Measurements from ENCODE around the gene TSC22D2. TPM values are rescaled to one million over a fixed set of nuclear protein-coding genes. Genes with fewer than 3 reads are reported as not detected.

The TSC22D2 gene
- total RNA-seq, 1 donor from 2014 or later = 116 TPM

DNA sequence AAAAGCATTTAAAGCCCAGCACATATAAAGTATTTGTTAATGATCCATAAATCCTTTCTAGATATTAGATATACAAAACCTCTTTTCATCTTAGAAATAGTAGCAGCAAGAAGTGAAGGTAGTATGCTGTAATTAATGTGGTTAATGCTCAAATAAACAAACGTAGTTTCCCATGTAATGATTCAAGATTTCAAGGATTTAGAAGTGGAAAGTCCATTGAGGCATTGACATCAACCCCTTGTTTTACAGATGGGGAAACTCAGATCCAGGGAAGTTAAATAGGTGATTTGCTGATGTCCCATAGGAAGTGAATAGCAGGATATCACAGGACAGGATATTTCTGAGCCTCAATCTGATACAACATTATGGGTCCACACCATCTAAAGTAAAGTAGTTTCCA, 47.2 kb downstream of the TSC22D2 start:
- Histone ChIP-seq H3K4me1 (ENCODE audit: insufficient read depth, low read length) (peaks cover 9% of the 10 kb centered on the region), H3K9ac (ENCODE audit: low read length) (no peak overlapping the region), H3K27ac (ENCODE audit: low read depth, low read length) (no peak overlapping the region), H3K9me3 (ENCODE audit: insufficient read depth, low read depth, low read length) (no peaks in the 10 kb centered on the region), H3K4me3 (ENCODE audit: insufficient read depth, low read depth, low read length) (no peak overlapping the region), H3K79me2 (ENCODE audit: insufficient read depth, low read length) (peaks cover 91% of the 10 kb centered on the region), H3K27me3 (ENCODE audit: insufficient read depth, low read length) (no peaks in the 10 kb centered on the region), H3K4me2 (ENCODE audit: low read length) (no peak overlapping the region), H3K36me3 (ENCODE audit: insufficient read depth, low read length) (peaks cover 33% of the 10 kb centered on the region), H2AFZ (ENCODE audit: low read depth, low read length) (no peak overlapping the region), H4K20me1 (ENCODE audit: insufficient read depth, low read length) (peaks cover 49% of the 10 kb centered on the region)
- FAIRE-seq = no peak
- Mint-ChIP-seq H3K4me1 (ENCODE audit: low read depth, unreplicated experiment) (peaks cover 18% of the 10 kb centered on the region), H3K27ac (ENCODE audit: unreplicated experiment) (no peak overlapping the region), H3K27me3 (ENCODE audit: low read depth, unreplicated experiment) (no peaks in the 10 kb centered on the region), H3K36me3 (ENCODE audit: low read depth, unreplicated experiment) (peaks cover 5% of the 10 kb centered on the region), H3K4me3 (ENCODE audit: unreplicated experiment) (no peak overlapping the region), H3K9me3 (ENCODE audit: unreplicated experiment) (no peaks in the 10 kb centered on the region)
- TF ChIP-seq, protein P1, sequence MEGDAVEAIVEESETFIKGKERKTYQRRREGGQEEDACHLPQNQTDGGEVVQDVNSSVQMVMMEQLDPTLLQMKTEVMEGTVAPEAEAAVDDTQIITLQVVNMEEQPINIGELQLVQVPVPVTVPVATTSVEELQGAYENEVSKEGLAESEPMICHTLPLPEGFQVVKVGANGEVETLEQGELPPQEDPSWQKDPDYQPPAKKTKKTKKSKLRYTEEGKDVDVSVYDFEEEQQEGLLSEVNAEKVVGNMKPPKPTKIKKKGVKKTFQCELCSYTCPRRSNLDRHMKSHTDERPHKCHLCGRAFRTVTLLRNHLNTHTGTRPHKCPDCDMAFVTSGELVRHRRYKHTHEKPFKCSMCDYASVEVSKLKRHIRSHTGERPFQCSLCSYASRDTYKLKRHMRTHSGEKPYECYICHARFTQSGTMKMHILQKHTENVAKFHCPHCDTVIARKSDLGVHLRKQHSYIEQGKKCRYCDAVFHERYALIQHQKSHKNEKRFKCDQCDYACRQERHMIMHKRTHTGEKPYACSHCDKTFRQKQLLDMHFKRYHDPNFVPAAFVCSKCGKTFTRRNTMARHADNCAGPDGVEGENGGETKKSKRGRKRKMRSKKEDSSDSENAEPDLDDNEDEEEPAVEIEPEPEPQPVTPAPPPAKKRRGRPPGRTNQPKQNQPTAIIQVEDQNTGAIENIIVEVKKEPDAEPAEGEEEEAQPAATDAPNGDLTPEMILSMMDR (IDR thresholded peaks at IDR 0.05; ENCODE audit: insufficient read depth, low read depth, low read length) = no peak
- no peak for TF ChIP-seq EZH2 (IDR thresholded peaks at IDR 0.05; ENCODE audit: insufficient read depth, low read length)
- DNase-seq (ENCODE audit: low read depth) = no peak

DNA sequence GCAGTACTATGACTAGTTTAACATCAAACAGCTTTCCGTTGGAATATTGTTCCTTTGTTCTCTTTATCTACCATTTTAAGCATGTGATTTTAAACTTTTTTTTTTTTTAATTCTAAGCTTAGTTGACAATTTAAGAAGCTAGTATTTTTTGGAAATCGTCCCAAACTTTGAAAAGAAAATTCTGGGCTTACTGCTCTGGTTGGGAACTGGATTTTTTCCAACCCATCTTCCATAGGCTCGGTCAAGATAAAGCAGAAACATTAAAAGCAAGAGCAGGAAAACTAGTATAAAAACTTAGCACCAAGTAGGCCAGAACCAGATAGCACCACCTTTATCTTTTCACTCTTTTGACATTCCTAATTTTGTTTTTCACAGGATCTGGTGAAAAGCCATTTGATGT, 49.9 kb downstream of the TSC22D2 start:
- no peak overlapping the region for H3K9ac ChIP-seq (ENCODE audit: low read length)
- Mint-ChIP-seq H3K27me3 (ENCODE audit: low read depth, unreplicated experiment) (no peaks in the 10 kb centered on the region), H3K27ac (ENCODE audit: unreplicated experiment) (no peak overlapping the region), H3K36me3 (ENCODE audit: low read depth, unreplicated experiment) (peaks cover 5% of the 10 kb centered on the region), H3K4me3 (ENCODE audit: unreplicated experiment) (no peak overlapping the region), H3K4me1 (ENCODE audit: low read depth, unreplicated experiment) (peaks cover 12% of the 10 kb centered on the region), H3K9me3 (ENCODE audit: unreplicated experiment) (no peaks in the 10 kb centered on the region)
- no peak overlapping the region for H2AFZ ChIP-seq (ENCODE audit: low read depth, low read length)
- H3K4me1 ChIP-seq (ENCODE audit: insufficient read depth, low read length) = peaks cover 4% of the 10 kb centered on the region
- FAIRE-seq (no peak), DNase-seq (ENCODE audit: low read depth) (no peak)
- H3K4me2 ChIP-seq (ENCODE audit: low read length) = no peak overlapping the region
- H3K27me3 ChIP-seq (ENCODE audit: insufficient read depth, low read length) = no peaks in the 10 kb centered on the region
- H3K9me3 ChIP-seq (ENCODE audit: insufficient read depth, low read depth, low read length) = no peaks in the 10 kb centered on the region
- peaks cover 34% of the 10 kb centered on the region for H3K36me3 ChIP-seq (ENCODE audit: insufficient read depth, low read length)
- H3K4me3 ChIP-seq (ENCODE audit: insufficient read depth, low read depth, low read length) = no peak overlapping the region
- H4K20me1 ChIP-seq (ENCODE audit: insufficient read depth, low read length) = peaks cover 39% of the 10 kb centered on the region
- TF ChIP-seq, protein P1 (IDR thresholded peaks at IDR 0.05; ENCODE audit: insufficient read depth, low read depth, low read length) = no peak
- no peak for TF ChIP-seq EZH2 (IDR thresholded peaks at IDR 0.05; ENCODE audit: insufficient read depth, low read length)
- no peak overlapping the region for H3K27ac ChIP-seq (ENCODE audit: low read depth, low read length)
- peaks cover 69% of the 10 kb centered on the region for H3K79me2 ChIP-seq (ENCODE audit: insufficient read depth, low read length)

DNA sequence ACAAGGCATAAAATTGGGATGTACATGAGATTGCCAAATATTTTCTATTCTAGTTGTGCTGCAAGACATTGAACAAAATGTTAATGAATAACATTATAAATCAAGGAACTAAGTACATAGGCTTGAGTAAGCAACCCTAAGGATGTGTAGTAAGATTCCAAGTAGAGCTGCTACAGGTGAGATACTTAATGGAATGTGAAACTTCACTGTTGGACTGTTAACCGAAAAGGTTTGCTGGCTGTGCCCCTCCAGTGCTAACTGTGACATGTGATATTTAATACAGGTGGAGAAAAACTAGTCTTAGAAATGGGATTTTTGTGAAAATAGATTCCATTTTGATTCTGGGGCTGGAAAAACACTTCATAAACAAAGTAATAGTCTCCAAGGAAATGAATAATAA, 52.4 kb downstream of the TSC22D2 start:
- Histone ChIP-seq H3K79me2 (ENCODE audit: insufficient read depth, low read length) (peaks cover 44% of the 10 kb centered on the region), H3K9me3 (ENCODE audit: insufficient read depth, low read depth, low read length) (no peaks in the 10 kb centered on the region), H3K4me2 (ENCODE audit: low read length) (no peak overlapping the region), H3K4me3 (ENCODE audit: insufficient read depth, low read depth, low read length) (no peak overlapping the region), H3K36me3 (ENCODE audit: insufficient read depth, low read length) (peaks cover 31% of the 10 kb centered on the region), H3K27me3 (ENCODE audit: insufficient read depth, low read length) (no peaks in the 10 kb centered on the region), H4K20me1 (ENCODE audit: insufficient read depth, low read length) (peaks cover 16% of the 10 kb centered on the region), H3K9ac (ENCODE audit: low read length) (no peak overlapping the region), H2AFZ (ENCODE audit: low read depth, low read length) (no peak overlapping the region), H3K4me1 (ENCODE audit: insufficient read depth, low read length) (no peaks in the 10 kb centered on the region), H3K27ac (ENCODE audit: low read depth, low read length) (no peak overlapping the region)
- H3K27ac Mint-ChIP-seq (ENCODE audit: unreplicated experiment) = no peak overlapping the region
- H3K36me3 Mint-ChIP-seq (ENCODE audit: low read depth, unreplicated experiment) = peaks cover 5% of the 10 kb centered on the region
- no peak overlapping the region for H3K4me3 Mint-ChIP-seq (ENCODE audit: unreplicated experiment)
- TF ChIP-seq, protein P1 (IDR thresholded peaks at IDR 0.05; ENCODE audit: insufficient read depth, low read depth, low read length) = no peak
- TF ChIP-seq EZH2 (IDR thresholded peaks at IDR 0.05; ENCODE audit: insufficient read depth, low read length) = no peak
- peaks cover 15% of the 10 kb centered on the region for H3K4me1 Mint-ChIP-seq (ENCODE audit: low read depth, unreplicated experiment)
- no peaks in the 10 kb centered on the region for H3K9me3 Mint-ChIP-seq (ENCODE audit: unreplicated experiment)
- H3K27me3 Mint-ChIP-seq (ENCODE audit: low read depth, unreplicated experiment) = no peaks in the 10 kb centered on the region
- no peak for DNase-seq (ENCODE audit: low read depth)
- FAIRE-seq = no peak
